ENCODE results near the gene AIRE. TPM values are rescaled to one million over a fixed set of nuclear protein-coding genes. Genes with fewer than 3 reads are reported as not detected.
"Not testable (repeated sequence)": the region's sequence is repeated elsewhere in the genome, so short reads cannot be mapped to it uniquely, and the experiment has no call there.

AIRE gene
- total RNA-seq, 1 donor from 2014 or later, result not detected

- peak; percentile 20 for DNase-seq
- Mint-ChIP-seq H3K36me3 (ENCODE audit: unreplicated experiment) (peaks cover 5% of the 10 kb centered on the region), H3K4me1 (ENCODE audit: low read depth, unreplicated experiment) (peaks cover 27% of the 10 kb centered on the region), H3K4me3 (ENCODE audit: unreplicated experiment) (peak overlapping the region; percentile 49), H3K27me3 (ENCODE audit: unreplicated experiment) (peaks cover 4% of the 10 kb centered on the region), H3K9me3 (ENCODE audit: unreplicated experiment) (peaks cover 10% of the 10 kb centered on the region), H3K27ac (ENCODE audit: unreplicated experiment) (peak overlapping the region; percentile 45)
- no peak for TF ChIP-seq CTCF (IDR thresholded peaks at IDR 0.05; ENCODE audit: partially characterized antibody, unreplicated experiment)
Measured at GRCh38 chr21:44279354-44280260, 6.1 kb upstream of the AIRE start.

GRCh38 chr21:44281801-44282200 is 3.9 kb upstream of the AIRE start:
- DNase-seq, result no peak
- Mint-ChIP-seq H3K9me3 (ENCODE audit: unreplicated experiment) (peaks cover 10% of the 10 kb centered on the region), H3K27me3 (ENCODE audit: unreplicated experiment) (peaks cover 4% of the 10 kb centered on the region), H3K4me3 (ENCODE audit: unreplicated experiment) (no peak overlapping the region), H3K27ac (ENCODE audit: unreplicated experiment) (no peak overlapping the region), H3K4me1 (ENCODE audit: low read depth, unreplicated experiment) (peaks cover 27% of the 10 kb centered on the region), H3K36me3 (ENCODE audit: unreplicated experiment) (no peaks in the 10 kb centered on the region)
- TF ChIP-seq CTCF (IDR thresholded peaks at IDR 0.05; ENCODE audit: partially characterized antibody, unreplicated experiment), result no peak

GRCh38 chr21:44282370-44282769 is 3.3 kb upstream of the AIRE start:
- Mint-ChIP-seq H3K27ac (ENCODE audit: unreplicated experiment) (no peak overlapping the region), H3K36me3 (ENCODE audit: unreplicated experiment) (no peaks in the 10 kb centered on the region), H3K27me3 (ENCODE audit: unreplicated experiment) (peaks cover 4% of the 10 kb centered on the region), H3K4me1 (ENCODE audit: low read depth, unreplicated experiment) (peaks cover 27% of the 10 kb centered on the region), H3K9me3 (ENCODE audit: unreplicated experiment) (peaks cover 10% of the 10 kb centered on the region), H3K4me3 (ENCODE audit: unreplicated experiment) (no peak overlapping the region)
- no peak for DNase-seq
- no peak for TF ChIP-seq CTCF (IDR thresholded peaks at IDR 0.05; ENCODE audit: partially characterized antibody, unreplicated experiment)

DNA sequence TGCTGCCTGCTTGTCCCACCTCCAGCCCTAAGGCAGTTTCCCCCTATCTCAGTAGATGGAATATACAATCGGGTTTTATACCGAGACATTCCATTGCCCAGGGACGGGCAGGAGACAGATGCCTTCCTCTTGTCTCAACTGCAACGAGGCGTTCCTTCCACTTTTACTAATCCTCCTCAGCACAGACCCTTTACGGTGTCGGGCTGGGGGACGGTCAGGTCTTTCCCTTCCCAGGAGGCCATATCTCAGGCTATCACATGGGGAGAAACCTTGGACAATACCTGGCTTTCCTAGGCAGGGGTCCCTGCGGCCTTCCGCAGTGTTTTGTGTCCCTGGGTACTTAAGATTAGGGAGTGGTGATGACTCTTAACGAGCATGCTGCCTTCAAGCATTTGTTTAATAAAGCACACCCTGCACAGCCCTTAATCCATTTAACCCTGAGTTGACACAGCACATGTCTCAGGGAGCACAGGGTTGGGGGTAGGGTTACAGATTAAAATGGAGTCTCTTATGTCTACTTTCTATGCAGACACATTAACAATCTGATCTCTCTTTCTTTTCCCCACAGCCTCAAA is 2.4 kb upstream of the AIRE start:
- H3K4me3 Mint-ChIP-seq (ENCODE audit: unreplicated experiment), result peak overlapping the region; percentile 30
- not testable (repeated sequence) for H3K9me3 Mint-ChIP-seq (ENCODE audit: unreplicated experiment); H3K27me3 Mint-ChIP-seq (ENCODE audit: unreplicated experiment); H3K36me3 Mint-ChIP-seq (ENCODE audit: unreplicated experiment)
- DNase-seq, result peak; percentile 8
- peak overlapping the region; percentile 38 for H3K27ac Mint-ChIP-seq (ENCODE audit: unreplicated experiment)
- peaks cover 26% of the 10 kb centered on the region for H3K4me1 Mint-ChIP-seq (ENCODE audit: low read depth, unreplicated experiment)

GRCh38 chr21:44283948-44284347 is 1.7 kb upstream of the AIRE start:
- H3K36me3 Mint-ChIP-seq (ENCODE audit: unreplicated experiment), result no peaks in the 10 kb centered on the region
- H3K4me1 Mint-ChIP-seq (ENCODE audit: low read depth, unreplicated experiment), result peaks cover 24% of the 10 kb centered on the region
- peaks cover 8% of the 10 kb centered on the region for H3K9me3 Mint-ChIP-seq (ENCODE audit: unreplicated experiment)
- no peak overlapping the region for H3K27ac Mint-ChIP-seq (ENCODE audit: unreplicated experiment)
- no peak for TF ChIP-seq CTCF (IDR thresholded peaks at IDR 0.05; ENCODE audit: partially characterized antibody, unreplicated experiment)
- peak; percentile 18 for DNase-seq
- H3K4me3 Mint-ChIP-seq (ENCODE audit: unreplicated experiment), result no peak overlapping the region
- peaks cover 4% of the 10 kb centered on the region for H3K27me3 Mint-ChIP-seq (ENCODE audit: unreplicated experiment)

Data from glutamatergic neuron (in vitro differentiated cells).